Measurements from ENCODE around the gene WWOX. TPM values are rescaled to one million over a fixed set of nuclear protein-coding genes. Genes with fewer than 3 reads are reported as not detected.

Gene WWOX
- total RNA-seq, 4 donors from 2014 or later = 21.4 to 55.6 (median 33.2) TPM

- ATAC-seq (ENCODE audit: low FRiP score) = no peak
- no peak for DNase-seq (ENCODE audit: low spot score)
- TF ChIP-seq CTCF (IDR thresholded peaks at IDR 0.05) = no peak
Observed at GRCh38 chr16:78333808-78334207, 234.4 kb downstream of the WWOX start.

GRCh38 chr16:78340590-78340989 is 241.1 kb downstream of the WWOX start:
- TF ChIP-seq CTCF (IDR thresholded peaks at IDR 0.05) = no peak
- no peak for ATAC-seq (ENCODE audit: low FRiP score)
- DNase-seq (ENCODE audit: low spot score) = no peak

GRCh38 chr16:78348068-78348467 is 248.6 kb downstream of the WWOX start:
- ATAC-seq (ENCODE audit: low FRiP score) (no peak), DNase-seq (ENCODE audit: low spot score) (no peak)
- TF ChIP-seq CTCF (IDR thresholded peaks at IDR 0.05) = no peak

GRCh38 chr16:78348886-78349285 is 249.4 kb downstream of the WWOX start:
- no peak for TF ChIP-seq CTCF (IDR thresholded peaks at IDR 0.05)

GRCh38 chr16:78352184-78352583 is 252.7 kb downstream of the WWOX start:
- DNase-seq (ENCODE audit: low spot score) (no peak), ATAC-seq (ENCODE audit: low FRiP score) (no peak)
- TF ChIP-seq CTCF (IDR thresholded peaks at IDR 0.05) = no peak

More at GRCh38 chr16:78348886-78349285, 249.4 kb downstream of the WWOX start:
- no peak for DNase-seq (ENCODE audit: low spot score)
- ATAC-seq (ENCODE audit: low FRiP score) = no peak

- TF ChIP-seq CTCF (IDR thresholded peaks at IDR 0.05) = no peak
- DNase-seq (ENCODE audit: low spot score) (no peak), ATAC-seq (ENCODE audit: low FRiP score) (no peak)
Observed at GRCh38 chr16:78353640-78354275, 254.3 kb downstream of the WWOX start.

GRCh38 chr16:78362524-78363135 is 263.2 kb downstream of the WWOX start:
- ATAC-seq (ENCODE audit: low FRiP score) (no peak), DNase-seq (ENCODE audit: low spot score) (no peak)
- no peak for TF ChIP-seq CTCF (IDR thresholded peaks at IDR 0.05)
